MM.1S (cell line): ENCODE measurements around the gene EYA2.

Experiments used
- DNase-seq: peaks from one replicate; pipeline ENCODE4 v3.0.0-alpha.2; 2015
- H2AFZ ChIP-seq: fragments of 300-600 bp; sonication (generic); 2 replicates; pipeline ENCODE4 v1.6.0; 2016; ENCODE audit warnings: antibody characterized with exemption, low read length
- H3F3A ChIP-seq: fragments of 300-600 bp; sonication (generic); 2 replicates; pipeline ENCODE4 v1.6.1; 2016; ENCODE audit warnings: mild to moderate bottlenecking, antibody characterized with exemption, low read length, moderate library complexity, mixed read lengths; ENCODE audit not compliant: insufficient read depth
- H3K27ac ChIP-seq: fragments of 300-600 bp; sonication (generic); 2 replicates; pipeline ENCODE4 v1.5.1; 2016; ENCODE audit warnings: mild to moderate bottlenecking, low read length
- H3K27me3 ChIP-seq: fragments of 300-600 bp; sonication (generic); replicated peaks from 2 replicates; pipeline ENCODE4 v1.6.0; 2016; ENCODE audit warnings: low read length; ENCODE audit not compliant: insufficient read depth
- H3K36me3 ChIP-seq: fragments of 300-600 bp; sonication (generic); replicated peaks from 2 replicates; pipeline ENCODE4 v1.6.1; 2016; ENCODE audit warnings: mild to moderate bottlenecking, low read length, mixed read lengths; ENCODE audit not compliant: insufficient read depth
- H3K4me1 ChIP-seq: fragments of 300-600 bp; sonication (generic); 2 replicates; pipeline ENCODE4 v1.6.1; 2016; ENCODE audit warnings: low read length, mixed read lengths
- H3K4me2 ChIP-seq: fragments of 300-600 bp; sonication (generic); 2 replicates; pipeline ENCODE4 v1.6.0; 2016; ENCODE audit warnings: low read depth, low read length
- H3K4me3 ChIP-seq: fragments of 300-600 bp; sonication (generic); 2 replicates; pipeline ENCODE4 v1.5.1; 2016; ENCODE audit warnings: low read length, mixed read lengths
- H3K79me2 ChIP-seq: fragments of 300-600 bp; sonication (generic); 2 replicates; pipeline ENCODE4 v1.6.1; 2016; ENCODE audit warnings: mixed run types, low read length, mixed read lengths
- H3K9ac ChIP-seq: fragments of 300-600 bp; sonication (generic); 2 replicates; pipeline ENCODE4 v1.6.1; 2016; ENCODE audit warnings: low read length, mixed read lengths
- H3K9me2 ChIP-seq: fragments of 300-600 bp; sonication (generic); replicated peaks from 2 replicates; pipeline ENCODE4 v1.6.1; 2016; ENCODE audit warnings: mild to moderate bottlenecking, low read length, mixed read lengths; ENCODE audit not compliant: insufficient read depth
- H3K9me3 ChIP-seq: fragments of 300-600 bp; sonication (generic); replicated peaks from 2 replicates; pipeline ENCODE4 v1.6.1; 2016; ENCODE audit warnings: mild to moderate bottlenecking, low read length, mixed read lengths; ENCODE audit not compliant: insufficient read depth
- H4K20me1 ChIP-seq: fragments of 300-600 bp; sonication (generic); 2 replicates; pipeline ENCODE4 v1.6.1; 2016; ENCODE audit warnings: mild to moderate bottlenecking, low read length, moderate library complexity, mixed read lengths; ENCODE audit not compliant: insufficient read depth
- CTCF ChIP-seq: fragments of 300-600 bp; sonication (generic); IDR thresholded peaks from 2 replicates; pipeline ENCODE4 v1.5.1; 2016; ENCODE audit warnings: antibody characterized with exemption, low read length, mixed read lengths
- EZH2 ChIP-seq: fragments of 300-600 bp; sonication (generic); optimal IDR thresholded peaks from 2 replicates; pipeline ENCODE3; 2017; ENCODE audit warnings: low read depth, mild to moderate bottlenecking, antibody characterized with exemption, low read length, mixed read lengths
- EZH2phosphoT487 ChIP-seq: fragments of 300-600 bp; sonication (generic); IDR thresholded peaks from 2 replicates; pipeline ENCODE4 v1.6.1; 2018; ENCODE audit warnings: antibody characterized with exemption, low read length

EYA2 gene

GRCh38 chr20:46937157-46937523 is 42.5 kb downstream of the EYA2 start:
- no peaks in the 10 kb centered on the region for H3K79me2 ChIP-seq

GRCh38 chr20:46937533-46938226 is 43.0 kb downstream of the EYA2 start:
- Histone ChIP-seq H2AFZ (no peak overlapping the region), H3K27ac (no peak overlapping the region), H3K79me2 (no peaks in the 10 kb centered on the region), H3K4me2 (no peak overlapping the region), H3K4me1 (no peaks in the 10 kb centered on the region), H3K4me3 (no peak overlapping the region), H4K20me1 (no peaks in the 10 kb centered on the region), H3K36me3 (no peaks in the 10 kb centered on the region), H3K27me3 (no peaks in the 10 kb centered on the region), H3K9me2 (no peaks in the 10 kb centered on the region), H3F3A (no peaks in the 10 kb centered on the region), H3K9ac (no peak overlapping the region), H3K9me3 (no peaks in the 10 kb centered on the region)
- DNase-seq, result no peak
- no peak for TF ChIP-seq EZH2phosphoT487
- TF ChIP-seq CTCF, result no peak
- no peak for TF ChIP-seq EZH2

More at GRCh38 chr20:46937157-46937523, 42.5 kb downstream of the EYA2 start:
- Histone ChIP-seq H3K36me3 (no peaks in the 10 kb centered on the region), H3K9ac (no peak overlapping the region), H3K9me3 (no peaks in the 10 kb centered on the region), H2AFZ (no peak overlapping the region), H3K4me2 (no peak overlapping the region), H3K27me3 (no peaks in the 10 kb centered on the region), H3F3A (no peaks in the 10 kb centered on the region), H3K4me1 (no peaks in the 10 kb centered on the region), H3K27ac (no peak overlapping the region), H3K9me2 (no peaks in the 10 kb centered on the region), H3K4me3 (no peak overlapping the region), H4K20me1 (no peaks in the 10 kb centered on the region)
- TF ChIP-seq EZH2phosphoT487 (no peak), EZH2 (no peak), CTCF (no peak)
- DNase-seq, result no peak

- Histone ChIP-seq H3K9me3 (no peaks in the 10 kb centered on the region), H2AFZ (no peak overlapping the region), H3K27ac (no peak overlapping the region), H3K4me3 (no peak overlapping the region), H3K4me1 (no peaks in the 10 kb centered on the region), H4K20me1 (no peaks in the 10 kb centered on the region), H3K79me2 (no peaks in the 10 kb centered on the region), H3F3A (no peaks in the 10 kb centered on the region), H3K9me2 (no peaks in the 10 kb centered on the region), H3K4me2 (no peak overlapping the region), H3K9ac (no peak overlapping the region), H3K36me3 (no peaks in the 10 kb centered on the region), H3K27me3 (no peaks in the 10 kb centered on the region)
- TF ChIP-seq CTCF (no peak), EZH2 (no peak), EZH2phosphoT487 (no peak)
- DNase-seq, result no peak
These were observed 43.8 kb downstream of the EYA2 start for GRCh38 chr20:46938434-46938833.
